HG02678 (cell line): ENCODE measurements around the gene TMSB4Y.

ENCODE experiments used
- ATAC-seq: cut with Tn5 transposase; IDR thresholded peaks from one replicate; pipeline ENCODE4 v1.9.1; 2021; ENCODE audit warnings: mild to moderate bottlenecking, moderate library complexity; ENCODE audit not compliant: unreplicated experiment

Gene TMSB4Y

DNA sequence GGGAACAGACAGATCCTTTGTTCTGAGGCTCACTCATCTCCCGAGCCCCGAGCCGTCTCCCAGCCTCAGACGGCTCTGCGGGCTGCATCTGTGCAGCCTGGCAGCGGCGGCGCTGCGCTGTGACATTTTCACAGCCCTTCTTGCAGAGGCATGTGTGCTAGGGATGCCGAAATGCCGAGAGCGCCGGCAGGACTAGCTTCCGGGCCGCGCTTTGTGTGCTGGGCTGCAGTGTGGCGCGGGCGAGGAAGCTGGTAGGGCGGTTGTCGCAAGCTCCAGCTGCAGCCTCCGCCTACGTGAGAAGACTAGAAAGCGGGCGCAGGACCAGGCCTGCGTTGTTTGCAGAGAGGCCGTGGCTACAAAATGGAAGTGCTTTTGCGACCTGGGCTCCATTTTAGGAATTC lies at the start of gene TMSB4Y:
Gene TMSB4Y, plus strand, starts transcription at position 332 of the 401 bp plus-strand sequence.
- peak; percentile 90 for ATAC-seq

GRCh38 chrY:13664162-13664561 lies 39.5 kb upstream of the TMSB4Y start:
- no peak for ATAC-seq

GRCh38 chrY:13671122-13671521 lies 32.6 kb upstream of the TMSB4Y start:
- no peak for ATAC-seq

DNA sequence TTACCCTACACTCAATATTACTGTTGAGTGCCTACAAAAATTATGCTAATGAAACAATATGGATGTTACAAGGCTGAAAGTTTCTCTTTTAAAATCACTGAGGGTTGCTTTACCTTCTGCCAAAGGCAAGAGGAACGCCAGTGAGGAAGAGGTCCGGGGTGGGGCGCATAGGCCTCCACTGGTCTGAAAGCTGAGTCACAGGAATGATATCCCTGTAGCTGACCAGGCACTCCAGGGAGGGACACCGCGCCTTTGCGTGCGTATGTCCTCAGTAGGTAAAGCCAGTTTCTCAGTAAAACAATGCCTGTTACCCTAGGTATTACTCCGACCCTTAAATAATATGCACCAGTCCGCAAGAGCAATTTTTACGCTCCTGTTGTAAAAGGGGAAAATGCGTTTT lies 1.4 kb upstream of the TMSB4Y start:
- ATAC-seq: no peak

DNA sequence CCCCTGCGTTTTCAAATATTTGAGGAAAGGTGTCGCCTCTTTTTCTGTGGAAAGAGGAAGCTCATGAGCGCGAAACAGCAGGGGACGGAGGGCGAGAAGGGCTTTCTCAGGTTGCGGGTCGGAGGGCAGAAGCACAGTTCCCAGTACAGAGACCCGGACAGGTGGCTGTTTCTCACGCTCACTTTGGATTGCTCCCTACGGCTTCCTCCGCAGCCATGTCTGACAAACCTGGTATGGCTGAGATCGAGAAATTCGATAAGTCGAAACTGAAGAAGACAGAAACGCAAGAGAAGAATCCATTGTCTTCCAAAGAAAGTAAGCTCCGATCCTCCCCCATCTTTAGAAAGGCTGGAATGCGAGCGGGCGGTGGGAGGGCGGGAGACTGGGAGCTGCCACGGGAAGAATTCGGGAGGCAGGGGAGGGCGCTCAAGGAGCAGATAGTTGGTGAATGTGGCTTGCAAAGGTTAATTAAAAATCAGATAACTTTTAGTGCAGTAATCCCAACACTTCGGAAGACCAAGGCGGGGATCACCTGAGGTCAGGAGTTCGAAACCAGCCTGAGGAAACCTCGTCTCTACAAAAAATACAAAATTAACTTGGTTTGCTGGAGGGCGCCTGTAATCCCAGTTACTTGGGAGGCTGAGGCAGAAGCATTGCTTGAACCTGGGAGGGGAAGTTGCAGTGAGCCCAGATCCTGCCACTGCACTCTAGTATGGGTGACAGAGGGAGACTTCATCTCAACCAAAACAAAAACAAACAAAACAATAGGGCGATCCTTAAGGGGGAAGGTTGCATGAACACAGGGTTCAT lies 627 bp downstream of the TMSB4Y start:
- ATAC-seq: no peak

GRCh38 chrY:13705197-13705596 lies 1.5 kb downstream of the TMSB4Y start:
- no peak for ATAC-seq

DNA sequence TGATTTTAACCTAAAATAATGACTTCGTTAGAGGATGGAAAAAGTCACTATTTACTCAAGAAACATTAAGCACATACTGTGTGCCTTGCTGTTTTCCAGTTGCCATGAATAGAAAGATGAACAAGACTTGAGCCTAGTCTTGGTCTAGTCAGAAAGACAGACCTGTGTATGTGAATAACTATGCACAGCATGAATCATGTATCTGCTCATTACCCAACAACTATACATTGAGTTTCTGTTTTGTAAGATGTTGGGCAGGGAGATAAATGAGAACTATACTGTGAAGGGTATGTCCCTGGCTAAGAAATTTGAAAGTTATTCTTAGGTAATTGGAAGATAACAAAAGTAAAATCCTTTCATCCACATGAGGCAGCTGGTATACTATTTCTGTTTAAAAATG lies 4.3 kb downstream of the TMSB4Y start:
- ATAC-seq: no peak

DNA sequence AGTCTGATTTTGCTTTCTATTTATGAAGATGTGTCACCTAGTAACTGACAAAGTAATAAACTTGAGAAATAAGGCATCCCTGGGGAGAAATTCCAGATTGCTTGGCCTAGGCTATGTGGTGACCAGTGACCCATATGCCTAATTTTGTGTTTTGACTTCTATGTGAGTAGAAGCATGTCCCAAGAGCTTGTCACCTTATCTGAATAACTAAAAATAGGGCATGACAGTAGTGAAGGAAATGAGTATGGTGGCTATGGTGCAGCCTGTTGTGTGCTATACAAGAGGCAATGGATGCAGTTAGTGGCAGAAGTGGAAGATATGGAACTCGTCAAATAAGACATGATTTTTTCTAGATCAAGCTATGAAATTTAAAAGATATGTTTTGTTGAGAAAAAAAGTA lies 15.3 kb downstream of the TMSB4Y start:
- no peak for ATAC-seq

GRCh38 chrY:13729517-13729916 lies 25.8 kb downstream of the TMSB4Y start:
- ATAC-seq: no peak

GRCh38 chrY:13738618-13739017 lies 34.9 kb downstream of the TMSB4Y start:
- peak; percentile 43 for ATAC-seq

- ATAC-seq: peak; percentile 86
These were observed 47.8 kb downstream of the TMSB4Y start for GRCh38 chrY:13751289-13752071.

GRCh38 chrY:13754661-13755060 lies 51.0 kb downstream of the TMSB4Y start:
- no peak for ATAC-seq
